G401 (cell line): ENCODE data around the gene P2RY6. TPM values are rescaled to one million over a fixed set of nuclear protein-coding genes. Genes with fewer than 3 reads are reported as not detected.
A peak's percentile ranks its signal among the peaks of the same experiment; 100 is the strongest.

Experiments used
- DNase-seq: peaks from one replicate; pipeline ENCODE4 v3.0.0-alpha.2; 2015; ENCODE audit warnings: low spot score
- in situ Hi-C: cut with HindIII; loops from 2 replicates; pipeline ENCODE4 v1.10.0; 2016; ENCODE audit warnings: low sequenced_read_pairs, mixed read lengths
- total RNA-seq: library from RNA; depleted of rRNA; stranded (reverse); fragments of >200 nt; shearing (Covaris generic); gene quantifications from 2 replicates; pipeline ENCODE4 v1.2.3, GENCODE V29; 2014

Gene P2RY6
- total RNA-seq, 1 experiment from 2014 or later = not detected

DNA sequence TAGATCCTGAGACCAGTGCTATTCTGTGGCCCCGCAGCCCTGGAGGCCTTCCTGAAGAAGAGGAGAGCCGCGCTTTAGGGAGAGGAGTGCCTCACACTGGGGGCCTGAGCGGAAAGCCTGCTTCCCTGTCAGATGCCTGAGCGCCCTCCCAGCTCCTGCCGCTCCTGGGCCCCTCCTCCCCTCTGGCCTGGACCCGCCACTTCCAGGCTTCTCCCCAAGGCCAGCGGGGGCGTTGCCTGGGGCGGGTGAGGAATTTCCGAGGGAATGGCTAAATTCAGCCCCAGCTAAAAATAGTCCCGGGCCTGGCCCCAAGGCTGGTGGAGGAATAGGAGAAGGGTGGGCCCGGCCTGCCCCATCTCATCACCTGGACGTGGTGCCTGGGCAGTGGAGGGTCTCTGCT lies 51.3 kb downstream of the P2RY6 start:
- no peak for DNase-seq
- in situ Hi-C loops = no loop called here

DNA sequence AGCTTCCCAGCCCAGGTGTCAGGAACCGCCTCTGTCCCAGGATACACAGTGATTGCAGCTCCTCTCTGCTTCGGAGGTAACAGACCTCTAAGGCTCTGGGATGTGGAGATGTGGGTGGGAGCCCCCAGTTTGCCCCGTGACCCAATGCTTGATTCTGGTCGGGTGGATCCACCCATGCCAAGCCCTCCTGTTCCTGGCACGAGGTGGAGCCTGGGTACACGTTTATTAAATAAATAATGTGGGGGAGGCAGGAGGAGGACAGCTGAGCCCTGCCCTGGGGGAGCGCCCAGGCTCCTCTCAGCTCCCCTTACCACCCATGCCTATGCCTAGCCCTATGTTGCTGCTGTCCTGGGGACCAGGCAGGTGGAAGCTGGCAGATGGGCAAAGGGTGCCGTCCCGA lies 52.0 kb downstream of the P2RY6 start:
- in situ Hi-C loops = no loop called here
- no peak for DNase-seq

DNA sequence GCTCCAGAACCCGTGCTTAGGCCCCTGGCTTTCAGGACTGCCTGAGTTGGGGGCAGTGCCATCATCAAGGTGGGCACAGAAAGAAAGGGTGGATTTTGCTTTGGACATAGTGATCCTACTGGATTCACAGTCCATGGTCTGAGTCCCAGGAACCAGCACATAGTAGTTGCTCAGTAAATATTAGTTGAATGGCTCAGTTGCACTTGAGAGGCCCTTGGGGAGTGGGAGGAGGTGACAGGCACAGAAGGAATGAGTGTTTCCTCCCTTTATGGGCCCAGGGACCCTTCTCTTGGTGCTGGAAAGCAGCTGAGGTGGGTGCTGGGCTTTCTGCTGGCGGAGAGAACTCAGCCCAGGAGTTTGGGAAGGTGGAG lies 52.5 kb downstream of the P2RY6 start:
- DNase-seq = no peak

DNA sequence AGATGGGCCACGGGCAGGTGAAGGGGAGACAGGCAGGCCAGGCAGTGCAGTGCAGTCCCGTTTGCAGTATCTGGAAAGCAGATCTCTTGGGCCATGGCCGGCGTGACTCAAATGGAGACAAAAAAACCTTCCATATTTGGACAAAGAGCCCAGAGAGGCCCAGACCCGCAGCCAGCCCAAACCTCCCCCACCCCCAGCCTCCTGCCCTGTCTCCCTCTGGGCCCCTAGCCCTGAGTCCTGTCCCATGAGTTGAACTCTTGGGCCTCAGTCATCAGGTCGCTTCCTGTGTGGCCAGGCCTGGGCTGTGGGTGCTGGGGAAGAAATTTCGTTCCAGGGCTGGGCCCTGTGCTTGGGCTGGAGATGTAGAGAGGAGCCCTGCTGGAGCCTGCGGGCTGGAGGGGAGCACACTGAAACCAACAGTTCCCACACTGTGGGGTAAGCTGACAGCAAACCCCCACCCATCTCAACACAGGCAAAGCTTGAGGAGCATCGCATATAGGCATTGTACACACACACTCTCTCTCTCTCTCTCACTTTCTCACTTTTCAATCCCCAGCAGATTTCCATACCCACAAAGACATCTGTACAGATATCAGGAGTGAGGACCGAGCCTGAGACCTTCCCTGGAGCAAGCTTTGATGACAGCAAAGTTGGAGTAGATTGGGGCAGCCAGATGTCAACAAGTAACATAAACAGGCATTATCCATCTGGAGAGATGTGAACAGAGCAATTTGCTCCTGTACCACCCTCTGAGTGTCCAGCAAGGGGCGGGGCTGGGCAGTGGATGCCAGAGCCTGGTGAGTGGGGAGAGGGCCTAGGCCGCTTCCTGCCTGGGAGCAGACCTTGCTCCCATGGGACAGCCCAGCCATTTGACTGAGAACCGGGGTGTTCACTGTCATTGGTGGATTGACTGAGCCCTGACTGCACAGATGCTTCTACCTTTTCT lies 53.2 kb downstream of the P2RY6 start:
- in situ Hi-C loops = no loop called here
- no peak for DNase-seq

More for the DNA sequence above, 52.5 kb downstream of the P2RY6 start:
- in situ Hi-C loops = no loop called here

DNA sequence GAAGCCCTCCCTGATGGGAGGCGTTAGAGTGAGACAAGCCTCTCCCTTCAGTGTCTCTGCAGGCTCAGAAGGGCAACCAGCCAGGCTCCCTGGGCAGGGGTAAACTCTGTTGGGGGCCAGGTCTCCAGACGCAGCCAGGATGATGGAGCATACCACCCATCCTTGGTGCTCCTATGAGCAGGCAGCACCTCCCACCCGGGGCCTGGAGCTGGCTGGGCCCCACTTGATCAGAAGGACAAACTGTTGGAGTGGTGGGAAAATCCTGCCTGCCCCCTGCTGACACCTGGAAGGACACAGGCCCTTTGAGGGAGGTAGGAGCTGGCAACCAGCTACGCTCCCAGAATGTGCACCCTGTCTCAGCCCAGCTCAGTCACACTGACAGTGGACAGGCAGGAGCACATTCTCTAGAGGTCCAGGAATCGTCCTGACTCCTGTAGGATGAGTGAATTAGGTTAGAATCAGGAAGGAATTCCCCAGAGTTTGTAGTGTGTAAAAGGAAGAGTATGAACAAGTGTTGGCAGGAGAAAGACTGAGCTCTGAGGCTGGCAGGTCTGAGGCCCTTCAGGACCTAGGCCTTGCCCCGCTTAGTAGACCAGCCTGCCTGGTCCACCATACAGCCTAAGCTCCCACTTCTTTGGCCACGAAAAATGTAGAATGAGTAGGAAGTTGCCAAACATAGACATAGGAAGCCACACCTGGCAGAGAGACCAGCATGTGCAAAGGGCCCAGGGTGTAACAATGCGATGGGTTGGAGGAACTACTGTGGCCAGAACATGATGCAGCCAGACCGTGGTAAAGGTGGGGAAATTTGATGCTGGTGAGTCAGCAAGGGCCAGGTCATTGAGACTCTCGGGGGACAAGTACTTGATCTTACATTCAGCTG lies 55.0 kb downstream of the P2RY6 start:
- in situ Hi-C loops = no loop called here
- DNase-seq = no peak

DNA sequence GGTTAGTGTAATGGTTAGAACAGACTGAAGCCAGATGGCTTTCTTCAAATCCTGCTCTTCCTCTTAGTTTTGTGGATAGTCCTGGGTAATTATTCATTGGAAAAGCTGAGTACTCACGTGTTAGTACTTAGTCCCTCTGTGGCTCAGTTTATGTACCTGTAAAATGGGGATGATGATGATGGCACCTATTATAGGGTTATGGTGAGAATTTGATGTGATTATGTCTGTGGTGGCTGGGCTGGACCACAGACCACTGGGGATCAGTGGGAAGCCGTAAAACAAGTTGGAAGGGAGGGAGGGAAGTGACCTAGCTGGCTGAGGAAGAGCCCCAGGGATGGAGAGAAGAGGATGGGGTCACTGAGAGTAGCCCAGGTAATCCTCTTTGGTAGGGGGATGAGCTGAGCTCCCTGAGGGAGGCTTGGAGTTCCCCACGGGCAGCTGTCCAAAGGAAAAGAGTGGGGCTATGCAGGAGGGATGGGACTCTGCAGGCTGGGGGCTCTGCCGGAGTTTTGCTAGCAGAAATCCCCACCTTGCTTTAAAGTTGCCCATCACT lies 55.8 kb downstream of the P2RY6 start:
- DNase-seq = no peak
- in situ Hi-C loops = no loop called here

DNA sequence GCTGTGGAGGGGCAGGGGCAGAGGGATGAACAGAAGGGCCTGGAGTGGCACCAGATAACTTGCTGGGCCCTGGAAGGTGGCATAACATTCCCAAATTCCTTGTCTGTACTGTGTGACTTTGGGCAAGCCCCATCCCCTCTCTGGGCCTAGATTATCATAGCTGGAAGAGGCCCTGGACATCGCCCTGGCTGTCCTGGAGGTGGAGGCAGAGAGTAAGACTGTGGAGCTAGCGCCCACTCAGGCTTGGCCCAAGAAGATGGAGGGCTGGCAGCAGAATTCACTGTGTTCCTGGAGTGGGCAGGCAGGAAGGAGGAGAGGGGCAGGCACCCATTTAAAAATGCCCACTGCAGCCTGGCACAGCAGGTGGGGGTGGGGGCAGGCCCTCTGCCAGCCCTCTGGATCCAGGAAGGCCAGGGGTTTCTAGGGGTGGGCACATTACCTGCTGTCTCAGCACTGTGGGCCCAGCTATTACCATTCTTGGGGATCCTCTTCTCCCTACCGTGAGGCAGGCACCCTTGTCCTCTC lies 58.5 kb downstream of the P2RY6 start:
- in situ Hi-C loops = no loop called here
- no peak for DNase-seq

DNA sequence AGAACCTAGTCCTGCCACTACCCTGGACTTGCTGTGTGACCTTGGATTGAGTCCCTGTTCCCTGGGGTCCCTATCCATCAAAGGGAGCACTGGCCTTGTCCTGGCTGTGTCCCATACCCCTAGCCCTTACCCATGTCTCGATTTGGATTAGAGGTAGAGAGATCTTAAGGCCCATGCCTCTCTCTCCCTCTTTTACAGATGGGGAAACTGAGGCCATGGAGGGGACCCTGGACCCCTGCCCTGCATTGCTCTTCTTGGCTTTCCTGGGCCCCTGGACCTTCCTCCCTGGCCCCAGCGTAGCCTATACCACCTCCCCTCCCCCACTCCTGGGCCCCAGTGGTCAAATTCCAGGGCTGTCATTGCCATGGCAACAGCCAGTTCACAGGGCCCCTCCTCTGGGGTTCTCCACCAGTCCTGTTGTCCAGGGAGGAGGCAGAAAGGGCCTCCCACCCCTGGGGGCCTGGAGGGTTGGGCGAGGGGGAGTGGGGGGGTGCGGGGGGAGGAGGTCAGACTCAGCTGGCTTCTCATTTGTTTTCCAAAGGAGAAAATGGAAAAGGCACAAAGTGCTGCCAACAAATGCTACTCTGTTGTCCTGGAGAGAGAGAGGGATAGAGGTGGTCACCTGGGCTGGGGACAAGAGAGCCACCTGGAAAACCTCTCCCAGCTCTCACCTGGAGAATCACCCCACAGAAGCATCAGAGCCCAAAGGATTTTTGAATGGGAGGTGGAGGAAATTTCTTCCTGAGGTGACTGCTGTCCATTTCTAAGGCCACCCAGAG lies 59.2 kb downstream of the P2RY6 start:
- in situ Hi-C loops = no loop called here
- DNase-seq = no peak

DNA sequence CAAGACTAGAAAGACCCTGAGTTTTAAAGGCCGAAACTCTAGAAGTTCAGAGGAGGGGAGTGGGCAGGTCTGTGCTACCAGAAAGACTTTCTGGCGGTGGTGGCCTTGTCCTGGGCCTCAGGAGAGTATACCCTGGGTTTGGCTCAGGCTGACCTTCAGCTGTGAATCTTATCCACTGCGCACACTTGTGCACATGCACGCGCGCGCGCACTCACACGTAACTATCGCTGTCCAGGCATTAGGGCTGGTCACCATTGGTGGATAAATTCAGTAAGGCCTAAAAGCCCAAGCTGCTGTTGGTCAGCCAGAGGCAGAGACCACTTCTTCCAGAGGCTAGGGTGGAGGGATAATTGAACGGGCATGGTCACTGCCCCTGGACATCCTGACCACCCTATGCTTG lies 61.0 kb downstream of the P2RY6 start:
- in situ Hi-C loops = no loop called here
- DNase-seq = no peak

DNA sequence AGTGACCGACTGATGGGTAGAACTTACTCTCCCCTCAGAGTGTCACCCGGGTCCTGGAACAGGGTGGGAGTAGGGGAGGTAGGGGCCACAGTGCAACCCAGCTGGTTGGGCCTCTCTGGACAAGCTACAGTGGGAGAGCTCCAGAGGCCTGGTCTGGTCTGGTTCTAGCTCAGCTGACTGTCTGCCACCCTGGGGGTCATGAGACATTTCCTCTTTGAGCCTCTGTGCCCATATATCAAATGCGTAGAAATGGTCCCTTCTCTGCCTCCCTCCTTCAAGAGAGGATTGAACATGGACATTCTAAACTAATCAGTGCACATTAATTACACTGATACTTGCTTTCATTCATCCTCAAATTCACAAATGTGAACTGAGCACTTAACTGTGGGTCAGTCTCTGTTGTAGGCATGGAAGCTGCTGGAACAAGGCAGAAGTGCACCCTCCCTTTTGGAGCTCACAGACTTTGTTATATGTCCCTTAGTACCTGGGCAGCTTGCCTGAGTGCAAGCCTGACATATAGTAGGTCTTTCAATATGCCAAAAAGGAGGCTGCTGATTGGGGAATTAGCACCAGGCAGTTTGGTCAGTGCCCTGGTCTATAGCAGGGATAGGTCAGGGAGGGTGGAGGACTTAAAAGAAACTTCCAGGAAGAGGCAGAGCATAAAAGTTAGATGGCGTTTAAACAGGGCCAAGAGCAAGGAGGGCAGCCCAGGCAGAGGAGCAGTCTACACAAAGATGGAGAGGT lies 61.7 kb downstream of the P2RY6 start:
- in situ Hi-C loops = no loop called here
- DNase-seq = no peak

DNA sequence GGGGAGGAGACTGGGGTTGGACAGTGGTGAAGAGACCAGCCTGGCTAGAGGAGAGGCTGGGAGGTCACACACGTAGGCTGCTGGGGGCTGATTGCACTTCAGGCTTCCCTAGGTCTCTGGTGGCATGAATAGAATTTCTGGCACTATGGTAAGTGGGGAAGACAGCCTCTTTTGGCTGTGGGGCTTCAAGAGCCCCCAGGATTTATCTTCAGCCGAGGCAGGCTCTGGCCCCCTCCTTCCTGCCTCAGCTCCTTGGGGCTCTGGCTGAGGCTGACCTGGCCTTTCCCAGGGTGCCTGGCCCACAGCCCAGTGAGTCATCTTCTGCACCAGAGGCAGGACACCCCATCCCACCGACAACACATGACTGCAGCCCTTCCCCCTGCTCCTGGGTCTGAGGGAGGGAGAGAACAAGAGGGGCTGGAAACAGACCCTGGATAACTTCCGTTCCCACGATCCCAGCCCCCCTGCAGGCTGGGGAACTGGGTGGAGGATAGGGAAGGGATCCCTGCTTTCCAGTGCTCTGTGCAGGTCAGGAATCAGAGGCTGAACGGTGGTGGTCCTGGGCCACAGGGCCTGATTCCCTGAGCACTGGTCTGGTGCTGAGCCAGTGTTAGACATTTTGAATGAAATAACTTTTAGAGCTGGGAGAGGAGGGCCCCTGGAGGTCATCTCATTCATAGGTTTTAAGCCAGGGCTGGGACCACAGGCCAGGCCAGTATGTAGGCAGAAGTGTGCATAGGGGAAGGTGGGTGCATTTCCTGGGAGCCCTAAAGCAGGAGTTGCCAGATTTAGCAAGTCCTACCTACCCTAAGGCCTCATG lies 62.5 kb downstream of the P2RY6 start:
- DNase-seq = no peak
- in situ Hi-C loops = no loop called here

DNA sequence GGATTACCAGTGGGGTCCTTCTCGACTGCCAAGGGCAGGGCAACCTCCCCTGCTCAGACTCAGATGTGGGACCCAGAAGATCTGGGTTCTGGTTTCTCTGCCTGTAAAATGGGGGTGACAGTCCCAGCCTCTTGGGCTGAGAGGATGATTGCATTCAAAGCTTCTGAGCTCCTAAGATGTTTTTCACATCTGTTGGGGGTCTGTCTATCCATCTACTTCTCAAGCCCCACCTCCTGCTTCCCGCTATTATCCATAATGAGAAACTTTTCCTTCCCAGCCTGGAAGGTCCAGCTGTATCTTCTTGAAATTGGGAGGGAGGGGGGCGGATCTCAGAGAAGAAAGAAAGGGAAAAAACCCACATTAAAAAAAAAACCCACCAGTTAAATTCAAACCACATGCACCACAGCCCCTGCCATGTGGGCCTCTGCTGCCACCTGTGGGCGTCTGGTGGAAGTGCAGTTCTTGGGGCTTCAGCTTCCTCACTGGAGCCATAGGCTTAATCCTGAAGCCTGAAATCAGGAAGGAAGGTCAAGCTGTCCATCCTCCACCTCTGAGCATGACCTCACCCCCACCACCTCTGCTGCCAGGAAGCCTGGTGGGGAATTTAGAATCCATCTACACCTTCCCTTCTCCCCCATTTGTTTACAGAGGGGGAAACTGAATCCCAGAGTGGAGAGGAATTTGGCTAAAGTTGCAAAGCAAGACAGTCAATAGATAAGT lies 63.2 kb downstream of the P2RY6 start:
- in situ Hi-C loops = no loop called here

DNA sequence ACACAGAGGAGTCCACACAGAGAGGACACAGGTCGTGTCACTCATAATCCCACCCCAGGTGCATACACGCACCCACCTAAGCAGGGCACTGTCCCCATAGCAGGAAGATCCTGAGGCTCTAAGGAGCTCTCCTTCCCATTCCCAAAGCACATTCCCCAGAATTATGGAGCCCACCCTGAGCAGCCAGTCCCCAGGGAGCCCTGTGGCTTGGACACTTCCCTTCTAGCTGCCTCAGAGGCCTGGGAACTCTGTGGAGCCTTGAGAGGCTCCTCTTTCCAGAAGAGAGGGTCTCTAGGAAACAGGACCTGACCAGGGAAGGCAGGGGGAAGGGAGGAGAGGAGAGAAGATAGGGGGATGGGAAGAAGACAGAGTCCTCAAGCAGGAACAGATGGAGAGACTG lies 65.7 kb downstream of the P2RY6 start:
- in situ Hi-C loops = no loop called here
- no peak for DNase-seq

More for the DNA sequence above, 63.2 kb downstream of the P2RY6 start:
- peak; percentile 85 for DNase-seq

DNA sequence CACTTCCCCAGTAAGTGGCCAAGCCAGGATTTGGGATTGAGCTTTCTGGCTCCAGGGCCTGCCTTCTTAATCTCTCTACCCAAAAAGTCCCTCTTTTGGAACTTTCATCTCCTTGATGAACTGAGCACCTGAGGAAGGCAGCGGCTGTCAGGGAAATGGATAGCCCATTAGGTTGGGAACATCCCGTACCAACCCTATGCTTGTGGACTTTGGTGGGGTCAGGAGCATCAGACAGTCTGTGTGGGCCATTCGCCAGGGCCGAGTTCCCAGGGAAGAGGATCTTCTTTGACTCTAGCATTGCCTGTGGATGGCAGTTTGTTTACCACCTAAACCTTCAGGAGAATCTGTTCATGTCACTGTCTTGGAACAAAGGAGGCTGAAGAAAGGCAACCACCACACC lies 66.1 kb downstream of the P2RY6 start:
- in situ Hi-C loops = no loop called here

DNA sequence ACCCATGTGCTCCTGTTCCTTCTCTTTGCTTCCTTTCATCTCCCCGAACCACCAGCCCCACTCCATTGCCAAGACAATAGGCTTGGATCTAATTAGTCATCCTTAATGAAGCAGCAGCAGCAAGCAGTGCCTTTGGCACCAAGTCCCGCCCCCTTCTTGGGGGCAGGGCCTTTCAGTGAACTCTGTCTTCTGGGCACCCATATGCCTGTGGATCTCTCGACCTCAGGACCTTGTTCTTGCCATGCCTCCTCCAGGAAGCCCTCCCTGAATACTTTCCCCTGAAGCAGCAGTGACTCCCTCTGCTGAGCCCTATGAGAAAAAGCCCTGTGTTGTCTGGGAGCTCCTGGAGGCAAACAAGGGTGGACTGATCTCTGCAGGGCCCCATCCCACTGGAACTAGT lies 68.0 kb downstream of the P2RY6 start:
- in situ Hi-C loops = no loop called here

More for the DNA sequence above, 66.1 kb downstream of the P2RY6 start:
- DNase-seq = no peak

DNA sequence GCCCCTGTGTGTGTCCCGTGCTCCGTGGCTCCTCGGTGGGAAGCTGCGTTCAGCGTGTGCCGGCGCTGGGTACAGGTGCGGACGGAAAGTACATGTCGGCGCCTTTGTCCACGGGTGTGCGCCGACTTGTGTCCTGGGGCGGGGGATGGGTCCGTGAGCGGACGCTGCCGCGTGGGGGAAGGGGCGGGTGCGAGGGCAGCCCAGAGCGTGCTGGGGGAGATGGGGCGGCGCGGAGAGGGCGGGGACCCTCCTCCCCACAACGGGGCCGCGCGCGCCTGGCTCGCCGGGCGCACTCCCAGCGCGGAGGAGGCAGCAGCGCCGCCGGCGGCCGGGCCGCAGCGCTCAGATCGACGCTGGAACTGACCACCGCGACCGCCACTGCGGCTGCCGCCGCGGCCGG lies 70.5 kb downstream of the P2RY6 start:
- in situ Hi-C loops = no loop called here
- DNase-seq = peak; percentile 62

More for the DNA sequence above, 68.0 kb downstream of the P2RY6 start:
- no peak for DNase-seq
